ENCODE results near the gene RBM22. TPM values are rescaled to one million over a fixed set of nuclear protein-coding genes. Genes with fewer than 3 reads are reported as not detected.

Gene RBM22
- total RNA-seq, 1 experiment from 2014 or later: 57.3 TPM

GRCh38 chr5:150670275-150670947 is 30.5 kb downstream of the RBM22 start:
- no peak overlapping the region for H3K4me2 ChIP-seq
- H3K27ac ChIP-seq: no peak overlapping the region
- no peaks in the 10 kb centered on the region for H3K4me1 ChIP-seq (replicated peaks; ENCODE audit: insufficient read depth)
- intact Hi-C loops (cut with micrococcal nuclease; ENCODE audit: unreplicated experiment): no loop called here
- H3K27me3 ChIP-seq (ENCODE audit: insufficient read depth, low read depth): no peaks in the 10 kb centered on the region
- no peaks in the 10 kb centered on the region for H3K36me3 ChIP-seq (ENCODE audit: low read depth)
- BruUV-seq (replicated peaks): no TSS peak
- H3K9me3 ChIP-seq (ENCODE audit: insufficient read depth, low read depth): no peaks in the 10 kb centered on the region
- DNase-seq: no peak
- TF ChIP-seq EZH2 (IDR thresholded peaks at IDR 0.05; ENCODE audit: low read depth) (no peak), CTCF (conservative IDR thresholded peaks at IDR 0.05) (no peak)
- no peaks in the 10 kb centered on the region for H4K20me1 ChIP-seq (ENCODE audit: insufficient read depth)
- no peaks in the 10 kb centered on the region for H3K79me2 ChIP-seq (ENCODE audit: low read depth)
- CTCF ChIA-PET: no interaction called here
- H3K9me2 ChIP-seq (ENCODE audit: insufficient read depth): no peaks in the 10 kb centered on the region
- H3F3A ChIP-seq (ENCODE audit: insufficient read depth, low read depth): no peaks in the 10 kb centered on the region; the same call in 1 of the 2 replicates
- POLR2A ChIA-PET (ENCODE audit: unreplicated experiment): no interaction called here
- no peak overlapping the region for H3K4me3 ChIP-seq
- no peak overlapping the region for H2AFZ ChIP-seq

GRCh38 chr5:150665044-150665443 is 35.8 kb downstream of the RBM22 start:
- ChIA-PET CTCF (interaction anchor here (0.7 kb wide), 1 partner anchor 10 kb away, joined by 3 read pairs; no protein-coding TSS in a partner anchor), POLR2A (ENCODE audit: unreplicated experiment) (no interaction called here)
- no TSS peak for BruUV-seq (replicated peaks)
- Histone ChIP-seq H3K9me3 (ENCODE audit: insufficient read depth, low read depth) (no peaks in the 10 kb centered on the region), H3K36me3 (ENCODE audit: low read depth) (no peaks in the 10 kb centered on the region), H3K4me2 (no peak overlapping the region), H3K9me2 (ENCODE audit: insufficient read depth) (no peaks in the 10 kb centered on the region), H3K27ac (no peak overlapping the region), H3K79me2 (ENCODE audit: low read depth) (no peaks in the 10 kb centered on the region), H3F3A (ENCODE audit: insufficient read depth, low read depth) (no peaks in the 10 kb centered on the region), H4K20me1 (ENCODE audit: insufficient read depth) (no peaks in the 10 kb centered on the region), H3K4me1 (replicated peaks; ENCODE audit: insufficient read depth) (no peaks in the 10 kb centered on the region), H3K27me3 (ENCODE audit: insufficient read depth, low read depth) (peaks cover 20% of the 10 kb centered on the region), H3K4me3 (no peak overlapping the region), H2AFZ (no peak overlapping the region)
- intact Hi-C loops (cut with micrococcal nuclease; ENCODE audit: unreplicated experiment): no loop called here
- DNase-seq: no peak
- TF ChIP-seq CTCF (conservative IDR thresholded peaks at IDR 0.05): no peak
- no peak for TF ChIP-seq EZH2 (IDR thresholded peaks at IDR 0.05; ENCODE audit: low read depth)

GRCh38 chr5:150663936-150664335 is 36.9 kb downstream of the RBM22 start:
- TF ChIP-seq CTCF (conservative IDR thresholded peaks at IDR 0.05): no peak
- TF ChIP-seq EZH2 (IDR thresholded peaks at IDR 0.05; ENCODE audit: low read depth): no peak
- Histone ChIP-seq H3F3A (ENCODE audit: insufficient read depth, low read depth) (no peaks in the 10 kb centered on the region), H3K27me3 (ENCODE audit: insufficient read depth, low read depth) (peaks cover 20% of the 10 kb centered on the region), H3K36me3 (ENCODE audit: low read depth) (no peaks in the 10 kb centered on the region), H2AFZ (no peak overlapping the region), H3K9me3 (ENCODE audit: insufficient read depth, low read depth) (no peaks in the 10 kb centered on the region), H3K27ac (no peak overlapping the region), H4K20me1 (ENCODE audit: insufficient read depth) (no peaks in the 10 kb centered on the region), H3K4me2 (no peak overlapping the region), H3K79me2 (ENCODE audit: low read depth) (no peaks in the 10 kb centered on the region), H3K4me1 (replicated peaks; ENCODE audit: insufficient read depth) (no peaks in the 10 kb centered on the region), H3K9me2 (ENCODE audit: insufficient read depth) (no peaks in the 10 kb centered on the region), H3K4me3 (no peak overlapping the region)
- ChIA-PET POLR2A (ENCODE audit: unreplicated experiment) (no interaction called here), CTCF (no interaction called here)
- no peak for DNase-seq
- no TSS peak for BruUV-seq (replicated peaks)
- intact Hi-C loops (cut with micrococcal nuclease; ENCODE audit: unreplicated experiment): no loop called here
